Kidney glomerular epithelial cell (primary cell): ENCODE measurements around the gene PDE4D.

Experiments
- DNase-seq: peaks from one replicate; lab custom pipeline; 2025; lab: John Stamatoyannopoulos, UW

The PDE4D gene

GRCh38 chr5:58925627-58926540 is 967.6 kb downstream of the PDE4D start:
- DNase-seq, result no peak

- no peak for DNase-seq
Measured at GRCh38 chr5:58924306-58924705, 969.2 kb downstream of the PDE4D start.

- no peak for DNase-seq
Measured at GRCh38 chr5:58923355-58923754, 970.2 kb downstream of the PDE4D start.

DNA sequence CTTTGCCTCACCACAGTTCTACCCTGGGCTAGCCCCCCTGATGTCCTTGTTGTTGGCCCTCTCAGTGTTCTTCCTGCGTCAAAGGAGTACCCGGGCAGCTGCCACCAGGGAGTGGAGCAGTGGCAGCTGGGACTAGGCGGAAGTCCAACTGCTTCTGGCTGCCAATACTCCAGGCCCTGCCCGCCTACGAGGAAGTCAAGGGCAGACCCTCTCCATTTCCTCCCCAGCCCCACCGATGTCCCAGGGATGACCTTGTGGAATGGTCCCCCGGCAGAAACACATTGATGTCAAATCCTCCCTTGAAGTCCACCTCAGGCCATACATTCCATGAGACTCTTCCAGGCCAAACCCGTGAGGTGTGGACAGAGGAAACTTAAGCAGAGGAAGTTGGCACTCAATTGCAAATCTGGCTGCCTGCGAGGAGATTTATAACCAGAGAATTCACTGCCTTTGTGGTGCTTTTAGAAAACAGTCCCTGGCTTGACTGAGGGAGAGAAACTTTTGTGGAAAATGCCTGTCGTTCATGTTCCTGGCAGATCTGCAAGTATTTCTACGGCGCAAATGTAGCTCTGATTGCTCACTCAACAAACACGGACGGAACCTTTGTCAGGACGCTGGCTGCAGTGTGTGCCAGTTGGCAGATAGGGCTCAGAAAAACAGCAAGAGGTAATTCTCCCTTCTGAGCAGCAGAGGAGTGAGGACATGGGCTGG is 970.9 kb downstream of the PDE4D start:
- no peak for DNase-seq

GRCh38 chr5:58921159-58921558 is 972.4 kb downstream of the PDE4D start:
- peak; percentile 59 for DNase-seq

- no peak for DNase-seq
Measured at GRCh38 chr5:58919833-58920232, 973.7 kb downstream of the PDE4D start.
